Aorta (tissue), 5 donors: ENCODE results near the gene CBX2. TPM values are rescaled to one million over a fixed set of nuclear protein-coding genes. Genes with fewer than 3 reads are reported as not detected.
A peak's percentile ranks its signal among the peaks of the same experiment; 100 is the strongest.

Experiments
- ATAC-seq: fragments of 200-7000 bp; cut with Tn5 transposase; one replicate; pipeline ENCODE4 v1.9.1; 2022; ENCODE audit warnings: moderate library complexity; ENCODE audit not compliant: low FRiP score
- DNase-seq, 2 donors: peaks; one replicate each; pipeline ENCODE4 v3.0.0-alpha.2; 2020
- H3K27ac ChIP-seq, 2 donors: one replicate each; pipeline ENCODE4 v1.5.1; 2013; ENCODE audit warnings: low read length in 2 of 2, mild to moderate bottlenecking in 2 of 2, moderate library complexity in 2 of 2, control low read depth in 1 of 2, inconsistent platforms in 1 of 2, low read depth in 1 of 2
- H3K27me3 ChIP-seq, 2 donors: one replicate each; pipeline ENCODE4 v1.6.1; 2013; ENCODE audit warnings: control low read depth in 1 of 2, low read length in 1 of 2, mild to moderate bottlenecking in 1 of 2, moderate library complexity in 1 of 2; ENCODE audit not compliant: insufficient read depth in 2 of 2, control insufficient read depth in 1 of 2
- H3K36me3 ChIP-seq, 2 donors: one replicate each; pipeline ENCODE4 v1.6.1; 2013; ENCODE audit warnings: control low read depth in 1 of 2, low read length in 1 of 2, mild to moderate bottlenecking in 1 of 2; ENCODE audit not compliant: insufficient read depth in 2 of 2, control insufficient read depth in 1 of 2
- H3K4me1 ChIP-seq, 2 donors: one replicate each; pipeline ENCODE4 v1.6.1; 2013; ENCODE audit warnings: low read length in 2 of 2, control low read depth in 1 of 2, mild to moderate bottlenecking in 1 of 2, moderate library complexity in 1 of 2; ENCODE audit not compliant: insufficient read depth in 2 of 2, control insufficient read depth in 1 of 2
- H3K4me3 ChIP-seq, 2 donors: one replicate each; pipeline ENCODE4 v1.5.1; 2013; ENCODE audit warnings: low read length in 2 of 2, control low read depth in 1 of 2, mild to moderate bottlenecking in 1 of 2
- H3K9me3 ChIP-seq: one replicate; pipeline ENCODE4 v1.6.1; 2013; ENCODE audit warnings: mild to moderate bottlenecking, low read length; ENCODE audit not compliant: control insufficient read depth
- WGBS, 2 donors: extraction: QIAGEN DNeasy Blood & Tissue Kit; methylation state at CpG; one replicate each; pipeline ENCODE4 v1.1.7; 2013; 5-methylcytosine and 5-hydroxymethylcytosine counted together
- intact Hi-C, 2 donors: fragments of 100-400 bp; cut with DNase I; formaldehyde crosslinking; loops; one replicate each; pipeline versions ENCODE4 v1.14.2 to v1.15.0; 2022
- polyA plus RNA-seq, 2 donors: library from polyadenylated mRNA; stranded (reverse); fragments of 200-250 nt; gene quantifications; one replicate each; pipeline ENCODE4 v1.2.3, GENCODE V29; 2013
- total RNA-seq, 2 donors: library from RNA; stranded (reverse); fragmentation: NEBNext Ultra II Directional; extraction: Animal tissue kit (Norgen Biotek cat#: 25700); gene quantifications; one replicate each; pipeline ENCODE4 v1.2.1, GENCODE V29; 2021
- donor health status: healthy with polysubstance abuse.
- donor health status: Bipolar disorder and iron deficiency.
- donor health status: DM: no; HTN: no; CAD: no.
- donor health status: DM: no; HTN: no; CAD: no.
- donor health status: DM: yes; HTN: yes; CAD: no.

The CBX2 gene
- total and polyA plus RNA-seq, 4 donors, result 1.2 to 4.5 TPM; not detected in 2

GRCh38 chr17:79732804-79733691 is 44.9 kb upstream of the CBX2 start:
- H3K4me3 ChIP-seq, result no peak overlapping the region
- H3K36me3 ChIP-seq, result no peaks in the 10 kb centered on the region
- 66 to 79% methylated on average over 35 of the region's 35 CpGs for WGBS, 2 donors
- H3K4me1 ChIP-seq, result no peaks in the 10 kb centered on the region
- ATAC-seq (no peak), DNase-seq (peak in 1 of 2 donors; percentile 66)
- H3K9me3 ChIP-seq, result no peaks in the 10 kb centered on the region
- intact Hi-C loops, result no loop called here
- H3K27ac ChIP-seq, result no peak overlapping the region
- H3K27me3 ChIP-seq, result no peaks in the 10 kb centered on the region

- DNase-seq (no peak), ATAC-seq (no peak)
- Histone ChIP-seq H3K9me3 (no peaks in the 10 kb centered on the region), H3K4me3 (no peak overlapping the region), H3K36me3 (no peaks in the 10 kb centered on the region), H3K27ac (no peak overlapping the region), H3K27me3 (no peaks in the 10 kb centered on the region), H3K4me1 (no peaks in the 10 kb centered on the region)
- 81 to 91% methylated on average over 9 of the region's 9 CpGs for WGBS, 2 donors
- intact Hi-C loops, result no loop called here
These were observed 44.3 kb upstream of the CBX2 start for GRCh38 chr17:79733692-79734070.

DNA sequence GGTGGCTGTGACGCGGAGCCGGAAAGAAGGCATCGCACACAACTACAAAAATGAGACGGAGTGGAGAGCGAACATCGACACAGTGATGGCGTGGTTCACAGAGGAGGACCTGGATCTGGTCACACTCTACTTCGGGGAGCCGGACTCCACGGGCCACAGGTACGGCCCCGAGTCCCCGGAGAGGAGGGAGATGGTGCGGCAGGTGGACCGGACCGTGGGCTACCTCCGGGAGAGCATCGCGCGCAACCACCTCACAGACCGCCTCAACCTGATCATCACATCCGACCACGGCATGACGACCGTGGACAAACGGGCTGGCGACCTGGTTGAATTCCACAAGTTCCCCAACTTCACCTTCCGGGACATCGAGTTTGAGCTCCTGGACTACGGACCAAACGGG is 42.9 kb upstream of the CBX2 start:
- 96 to 97% methylated on average over 32 of the region's 32 CpGs for WGBS, 2 donors
- H3K27me3 ChIP-seq, result no peaks in the 10 kb centered on the region
- H3K4me1 ChIP-seq, result no peaks in the 10 kb centered on the region
- no peaks in the 10 kb centered on the region for H3K9me3 ChIP-seq
- ATAC-seq, result no peak
- DNase-seq, result no peak
- H3K27ac ChIP-seq, result no peak overlapping the region
- intact Hi-C loops, result no loop called here
- H3K36me3 ChIP-seq, result no peaks in the 10 kb centered on the region
- no peak overlapping the region for H3K4me3 ChIP-seq

- H3K4me1 ChIP-seq, result no peaks in the 10 kb centered on the region
- no peaks in the 10 kb centered on the region for H3K27me3 ChIP-seq
- H3K27ac ChIP-seq, result no peak overlapping the region
- no peaks in the 10 kb centered on the region for H3K9me3 ChIP-seq
- no peaks in the 10 kb centered on the region for H3K36me3 ChIP-seq
- ATAC-seq, result no peak
- intact Hi-C loops, result no loop called here
- H3K4me3 ChIP-seq, result no peak overlapping the region
- WGBS, 2 donors, result 90 to 91% methylated on average over 30 of the region's 30 CpGs
- DNase-seq, result no peak
These were observed 40.7 kb upstream of the CBX2 start for GRCh38 chr17:79737046-79737921.

- H3K4me3 ChIP-seq, result no peak overlapping the region
- H3K27ac ChIP-seq, result no peak overlapping the region
- no peak for ATAC-seq
- intact Hi-C loops, result no loop called here
- 90 to 94% methylated on average over 17 of the region's 17 CpGs for WGBS, 2 donors
- no peaks in the 10 kb centered on the region for H3K4me1 ChIP-seq
- H3K36me3 ChIP-seq, result no peaks in the 10 kb centered on the region
- H3K27me3 ChIP-seq, result no peaks in the 10 kb centered on the region
- no peaks in the 10 kb centered on the region for H3K9me3 ChIP-seq
- DNase-seq, result peak in 1 of 2 donors; percentile 70
These were observed 39.9 kb upstream of the CBX2 start for GRCh38 chr17:79737922-79738578.

GRCh38 chr17:79738643-79739042 is 39.3 kb upstream of the CBX2 start:
- Histone ChIP-seq H3K4me1 (no peaks in the 10 kb centered on the region), H3K27me3 (no peaks in the 10 kb centered on the region), H3K27ac (no peak overlapping the region), H3K9me3 (no peaks in the 10 kb centered on the region), H3K4me3 (no peak overlapping the region), H3K36me3 (no peaks in the 10 kb centered on the region)
- intact Hi-C loops, result no loop called here
- ATAC-seq (no peak), DNase-seq (no peak)
- 90 to 92% methylated on average over 14 of the region's 14 CpGs for WGBS, 2 donors

DNA sequence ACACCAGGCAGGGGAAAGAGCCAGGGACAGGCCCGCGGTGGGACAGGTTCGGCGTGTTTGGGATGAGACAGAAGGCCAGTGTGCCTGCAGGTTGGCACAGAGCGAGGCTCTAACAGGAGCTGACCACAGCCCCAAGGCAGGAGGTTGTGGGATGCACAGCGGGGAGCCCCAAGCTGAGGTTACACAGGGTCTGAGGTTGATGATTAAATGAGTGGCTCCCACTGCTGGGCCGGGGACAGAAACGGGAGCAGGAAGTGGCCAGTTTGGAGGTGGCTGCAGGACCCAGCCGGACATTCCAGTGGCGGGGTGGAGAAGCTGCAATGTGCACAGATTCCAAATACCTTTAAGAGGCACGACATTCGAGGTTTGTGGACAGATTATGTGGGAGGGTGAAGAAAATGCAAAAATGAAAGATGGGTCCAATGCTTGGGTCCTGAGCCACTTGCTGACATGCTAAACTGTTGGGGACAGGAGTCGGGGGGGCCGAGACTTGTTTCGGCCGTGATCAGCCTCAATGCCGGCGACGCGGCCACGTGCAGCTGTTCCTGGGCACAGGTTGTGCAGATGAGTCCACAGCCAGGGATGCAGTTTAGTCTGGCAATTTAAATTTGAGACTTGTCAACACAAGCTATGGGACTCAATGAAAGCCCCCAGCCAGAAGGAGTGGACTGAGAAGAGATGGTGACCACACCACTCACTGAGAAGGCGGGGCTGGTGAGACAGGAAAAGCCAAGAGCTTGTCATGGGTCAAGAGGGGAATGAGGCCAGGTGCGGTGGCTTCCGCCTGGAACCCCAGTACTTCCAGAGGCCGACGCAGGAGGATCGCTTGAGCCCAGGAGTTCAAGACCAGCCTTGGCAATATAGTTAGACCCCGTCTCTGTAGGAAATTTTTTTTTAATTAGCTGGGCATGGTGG is 38.5 kb upstream of the CBX2 start:
- no peak overlapping the region for H3K4me3 ChIP-seq
- WGBS, 2 donors, result 85 to 88% methylated on average over 28 of the region's 28 CpGs
- no peak for DNase-seq
- no peaks in the 10 kb centered on the region for H3K27me3 ChIP-seq
- H3K36me3 ChIP-seq, result no peaks in the 10 kb centered on the region
- H3K27ac ChIP-seq, result no peak overlapping the region
- H3K4me1 ChIP-seq, result no peaks in the 10 kb centered on the region
- ATAC-seq, result no peak
- intact Hi-C loops, result no loop called here
- no peaks in the 10 kb centered on the region for H3K9me3 ChIP-seq

GRCh38 chr17:79740413-79740812 is 37.5 kb upstream of the CBX2 start:
- Histone ChIP-seq H3K36me3 (no peaks in the 10 kb centered on the region), H3K4me3 (no peak overlapping the region), H3K9me3 (no peaks in the 10 kb centered on the region), H3K27ac (no peak overlapping the region), H3K27me3 (no peaks in the 10 kb centered on the region), H3K4me1 (no peaks in the 10 kb centered on the region)
- DNase-seq (no peak), ATAC-seq (no peak)
- intact Hi-C loops, result no loop called here
- 20 to 23% methylated on average over 8 of the region's 8 CpGs for whole genome bisulfite sequencing, 2 donors
